ENCODE data around the gene ACTL6A.

DNA sequence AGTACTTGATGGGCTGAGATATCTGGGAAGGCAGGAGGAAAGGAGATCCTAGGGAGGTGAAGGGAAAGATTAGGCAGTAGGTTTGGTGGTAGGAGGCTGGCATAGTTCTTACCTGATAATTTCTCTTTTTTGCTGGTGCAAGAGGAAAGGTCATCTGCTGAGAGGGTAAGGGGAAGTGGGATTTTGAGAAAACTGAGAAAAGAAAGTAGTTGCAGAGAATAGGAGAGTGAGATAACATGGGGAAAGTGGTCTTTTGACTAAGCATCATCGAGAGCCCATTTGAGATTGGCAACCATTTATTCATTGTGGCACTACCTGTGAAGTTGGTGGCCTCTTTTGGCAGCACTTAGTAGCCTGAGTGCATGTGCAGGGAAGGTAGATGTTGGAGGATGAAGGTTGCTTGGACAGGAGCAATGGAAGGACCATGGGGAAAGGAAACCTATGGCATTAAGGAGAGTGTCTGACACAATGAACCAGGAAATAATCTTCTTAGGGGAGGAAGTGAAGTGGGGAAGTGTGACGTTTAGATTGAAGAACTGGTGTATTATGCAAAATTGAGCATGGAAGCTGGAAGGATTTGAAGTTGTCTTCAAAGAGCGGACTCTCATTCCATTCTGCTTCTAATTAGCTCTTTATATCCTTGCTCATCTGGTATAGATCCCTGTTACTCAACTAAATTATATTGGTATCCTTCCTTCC lies 68.2 kb downstream of the ACTL6A start:
- TF ChIP-seq YY1 (IDR thresholded peaks at IDR 0.05; ENCODE audit: insufficient read depth, insufficient read length) (no peak), SUZ12 (IDR thresholded peaks at IDR 0.05; ENCODE audit: extremely low read depth, insufficient read depth, insufficient read length) (no peak)
